Neural crest cell (in vitro differentiated cells): Measurements from ENCODE around the gene MCM5. TPM values are rescaled to one million over a fixed set of nuclear protein-coding genes. Genes with fewer than 3 reads are reported as not detected.
A peak's percentile ranks its signal among the peaks of the same experiment; 100 is the strongest.

ENCODE experiments used
- DNase-seq: peaks from one replicate; pipeline ENCODE4 v3.0.0; 2021; ENCODE audit warnings: low read depth, mixed read lengths, low spot score
- H3K27ac Mint-ChIP-seq: one replicate; pipeline ENCODE4 v1.8.0; 2021; ENCODE audit warnings: mild to moderate bottlenecking, mixed read lengths; ENCODE audit not compliant: unreplicated experiment
- H3K27me3 Mint-ChIP-seq: 2 replicates; pipeline ENCODE4 v1.8.0; 2021; ENCODE audit warnings: low read depth, mild to moderate bottlenecking, mixed read lengths
- H3K36me3 Mint-ChIP-seq: 2 replicates; pipeline ENCODE4 v1.8.0; 2021; ENCODE audit warnings: low read depth, mild to moderate bottlenecking, mixed read lengths
- H3K4me1 Mint-ChIP-seq: 2 replicates; pipeline ENCODE4 v1.8.0; 2021; ENCODE audit warnings: mixed read lengths
- H3K4me3 Mint-ChIP-seq: one replicate; pipeline ENCODE4 v1.8.0; 2021; ENCODE audit warnings: mild to moderate bottlenecking, mixed read lengths
- H3K9me3 Mint-ChIP-seq: 2 replicates; pipeline ENCODE4 v1.8.0; 2021; ENCODE audit warnings: mixed read lengths
- total RNA-seq: library from RNA; stranded (reverse); gene quantifications from 2 replicates; pipeline ENCODE4 v1.2.1, GENCODE V29; 2021
- TF ChIP-seq, protein P1 (sequence below): fragments of 200-600 bp; sonication (generic); conservative IDR thresholded peaks from 2 replicates; pipeline ENCODE4 v1.5.0; 2021; ENCODE audit warnings: antibody characterized with exemption, mild to moderate bottlenecking

The MCM5 gene
- total RNA-seq, 1 donor from 2014 or later = 187 TPM

DNA sequence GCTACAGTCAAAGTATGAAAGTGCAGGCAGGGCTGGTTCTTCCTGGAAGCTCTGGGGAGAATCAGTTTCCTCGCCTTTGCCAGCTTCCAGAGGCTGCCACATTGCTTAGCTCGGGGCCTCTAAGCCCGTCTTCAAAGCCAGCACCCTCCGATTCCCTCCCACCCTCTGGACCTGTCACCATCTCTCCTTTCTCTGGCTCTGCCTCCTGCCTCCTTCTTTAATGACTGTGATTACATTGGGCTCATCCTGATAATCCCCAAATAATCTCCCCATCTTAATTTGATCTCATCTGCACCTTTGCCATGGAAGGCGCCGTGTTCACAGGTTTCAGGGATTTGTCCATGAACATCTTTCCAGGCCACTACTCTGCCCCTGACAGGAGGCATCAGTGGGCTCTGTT is 42.5 kb downstream of the MCM5 start:
- H3K36me3 Mint-ChIP-seq = peaks cover 13% of the 10 kb centered on the region
- H3K27ac Mint-ChIP-seq = no peak overlapping the region
- TF ChIP-seq, protein P1, sequence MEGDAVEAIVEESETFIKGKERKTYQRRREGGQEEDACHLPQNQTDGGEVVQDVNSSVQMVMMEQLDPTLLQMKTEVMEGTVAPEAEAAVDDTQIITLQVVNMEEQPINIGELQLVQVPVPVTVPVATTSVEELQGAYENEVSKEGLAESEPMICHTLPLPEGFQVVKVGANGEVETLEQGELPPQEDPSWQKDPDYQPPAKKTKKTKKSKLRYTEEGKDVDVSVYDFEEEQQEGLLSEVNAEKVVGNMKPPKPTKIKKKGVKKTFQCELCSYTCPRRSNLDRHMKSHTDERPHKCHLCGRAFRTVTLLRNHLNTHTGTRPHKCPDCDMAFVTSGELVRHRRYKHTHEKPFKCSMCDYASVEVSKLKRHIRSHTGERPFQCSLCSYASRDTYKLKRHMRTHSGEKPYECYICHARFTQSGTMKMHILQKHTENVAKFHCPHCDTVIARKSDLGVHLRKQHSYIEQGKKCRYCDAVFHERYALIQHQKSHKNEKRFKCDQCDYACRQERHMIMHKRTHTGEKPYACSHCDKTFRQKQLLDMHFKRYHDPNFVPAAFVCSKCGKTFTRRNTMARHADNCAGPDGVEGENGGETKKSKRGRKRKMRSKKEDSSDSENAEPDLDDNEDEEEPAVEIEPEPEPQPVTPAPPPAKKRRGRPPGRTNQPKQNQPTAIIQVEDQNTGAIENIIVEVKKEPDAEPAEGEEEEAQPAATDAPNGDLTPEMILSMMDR = no peak
- no peak for DNase-seq
- no peak overlapping the region for H3K4me3 Mint-ChIP-seq
- peaks cover 11% of the 10 kb centered on the region for H3K9me3 Mint-ChIP-seq
- H3K27me3 Mint-ChIP-seq = no peaks in the 10 kb centered on the region
- peaks cover 13% of the 10 kb centered on the region for H3K4me1 Mint-ChIP-seq

DNA sequence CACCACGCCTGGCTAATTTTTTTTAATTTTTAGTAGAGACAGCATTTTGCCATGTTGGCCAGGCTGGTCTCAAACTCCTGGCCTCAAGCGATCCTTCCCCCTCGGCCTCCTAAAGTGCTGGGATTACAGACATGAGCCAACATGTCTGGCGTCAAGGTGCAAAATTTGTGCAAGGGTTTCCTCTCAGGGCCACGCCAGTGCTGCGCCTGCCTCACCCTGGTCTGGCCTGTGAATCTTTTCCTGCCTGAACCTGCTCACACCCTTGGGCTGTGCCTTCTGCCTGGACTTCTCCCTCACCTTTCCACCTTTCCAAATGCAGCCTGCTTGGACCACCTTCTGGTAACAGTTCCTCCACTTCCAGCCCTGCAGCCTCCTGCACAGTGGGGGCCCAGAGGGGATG is 43.4 kb downstream of the MCM5 start:
- no peak for DNase-seq
- H3K4me3 Mint-ChIP-seq = no peak overlapping the region
- no peak overlapping the region for H3K27ac Mint-ChIP-seq
- TF ChIP-seq, protein P1 = no peak
- H3K36me3 Mint-ChIP-seq = peaks cover 9% of the 10 kb centered on the region
- no peaks in the 10 kb centered on the region for H3K27me3 Mint-ChIP-seq
- peaks cover 8% of the 10 kb centered on the region for H3K9me3 Mint-ChIP-seq
- H3K4me1 Mint-ChIP-seq = peaks cover 12% of the 10 kb centered on the region

DNA sequence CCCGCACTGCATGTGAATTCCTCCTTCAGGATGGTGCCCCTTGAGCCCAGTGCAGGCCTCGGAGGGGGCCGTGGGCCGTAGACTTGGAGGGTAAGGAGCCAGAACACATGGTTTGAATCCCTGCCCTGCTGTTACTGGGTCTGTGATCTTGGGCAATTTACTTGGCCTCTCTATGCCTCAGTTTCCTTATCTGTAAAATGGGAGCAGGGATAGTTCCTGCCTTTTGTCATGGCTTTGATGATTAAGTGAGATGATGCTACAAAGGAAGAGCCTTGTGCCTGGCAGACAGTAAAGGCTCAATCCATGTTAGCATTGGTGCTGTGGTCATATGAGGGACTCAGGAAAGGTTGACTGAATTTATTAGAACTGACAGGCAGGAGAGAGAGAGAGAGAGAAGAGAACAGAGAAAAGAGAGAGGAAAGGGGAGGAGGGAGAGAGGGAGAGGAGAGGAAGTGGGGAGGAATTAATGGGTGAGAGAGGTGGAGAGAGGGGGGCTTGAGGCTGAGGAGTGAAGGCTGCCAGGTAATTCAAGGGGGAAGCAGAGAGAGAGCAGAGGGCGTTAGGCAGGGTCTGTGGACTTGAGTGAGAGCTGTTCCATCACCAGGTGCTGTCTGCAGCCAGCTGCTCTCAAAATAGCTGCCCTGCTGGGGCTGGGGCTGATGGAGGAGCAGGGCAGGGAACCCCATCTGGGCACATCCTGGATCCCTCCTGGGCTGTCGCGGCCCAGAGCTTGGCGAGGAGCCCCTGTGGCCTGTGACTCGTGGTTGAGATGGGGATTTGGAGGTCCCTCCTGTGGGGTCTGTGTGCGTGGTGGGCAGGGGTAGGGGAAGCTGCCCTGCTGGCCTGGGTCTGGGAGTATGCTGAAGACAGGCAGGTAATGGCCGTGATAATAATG is 44.1 kb downstream of the MCM5 start:
- H3K27me3 Mint-ChIP-seq = no peaks in the 10 kb centered on the region
- TF ChIP-seq, protein P1 = no peak
- no peak overlapping the region for H3K4me3 Mint-ChIP-seq

DNA sequence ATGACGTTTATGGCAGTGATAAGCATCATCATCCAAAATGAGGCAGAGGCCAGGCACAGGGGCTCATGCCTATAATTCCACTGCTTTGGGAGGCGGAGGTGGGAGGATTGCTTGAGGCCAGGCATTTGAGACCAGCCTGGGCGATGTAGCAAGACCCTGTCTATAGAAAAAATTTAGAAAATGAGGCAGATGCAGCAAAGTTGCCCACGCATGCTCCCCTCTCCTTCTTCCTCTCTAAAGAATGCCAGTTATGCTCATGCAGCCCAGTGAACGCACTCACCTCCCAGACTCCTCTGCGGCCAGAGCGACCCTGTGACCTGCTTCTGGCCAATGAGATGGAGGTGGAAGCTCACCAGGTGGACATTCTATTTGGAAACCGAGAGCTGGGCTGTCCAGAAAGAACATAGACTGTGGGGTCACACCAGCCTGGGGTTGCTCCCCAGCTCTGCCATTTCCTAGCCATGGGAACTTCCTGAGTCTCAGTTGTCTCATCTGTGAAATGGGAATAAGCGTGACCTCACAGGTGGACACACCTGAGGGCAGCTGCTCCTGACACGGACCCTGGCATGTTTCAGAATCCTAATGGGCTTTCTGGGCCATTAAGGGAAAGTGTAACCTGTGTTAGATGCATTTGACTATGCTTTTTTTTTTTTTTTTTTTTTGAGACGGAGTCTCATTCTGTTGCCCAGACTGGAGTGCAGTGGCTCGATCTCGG is 44.9 kb downstream of the MCM5 start:
- no peaks in the 10 kb centered on the region for H3K36me3 Mint-ChIP-seq
- no peak overlapping the region for H3K4me3 Mint-ChIP-seq
- peaks cover 5% of the 10 kb centered on the region for H3K4me1 Mint-ChIP-seq
- TF ChIP-seq, protein P1 = no peak
- H3K27ac Mint-ChIP-seq = no peak overlapping the region
- H3K27me3 Mint-ChIP-seq = no peaks in the 10 kb centered on the region
- no peak for DNase-seq
- no peaks in the 10 kb centered on the region for H3K9me3 Mint-ChIP-seq

More for the DNA sequence above, 44.1 kb downstream of the MCM5 start:
- H3K9me3 Mint-ChIP-seq = peaks cover under 1% of the 10 kb centered on the region
- DNase-seq = no peak
- H3K4me1 Mint-ChIP-seq = peaks cover 5% of the 10 kb centered on the region
- H3K36me3 Mint-ChIP-seq = peaks cover 2% of the 10 kb centered on the region
- no peak overlapping the region for H3K27ac Mint-ChIP-seq

DNA sequence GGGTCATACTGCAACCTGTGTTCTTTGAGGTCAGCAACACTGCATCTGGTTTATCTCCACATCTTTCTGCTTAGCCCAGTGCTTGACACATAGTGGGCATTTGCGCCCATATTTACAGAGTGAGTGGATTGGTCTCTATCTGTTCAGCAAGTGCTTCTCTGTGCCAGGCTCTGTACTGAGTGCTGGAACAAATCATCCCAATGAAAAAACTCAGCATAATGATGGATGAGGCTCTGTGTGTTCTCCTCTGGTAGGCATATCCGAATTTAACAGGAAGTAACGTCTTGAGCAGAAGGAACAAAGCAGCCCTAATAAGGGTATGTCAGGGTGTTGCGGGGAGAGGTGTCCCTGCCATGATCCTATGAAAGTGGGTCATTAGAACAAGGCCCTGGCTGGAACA is 46.0 kb downstream of the MCM5 start:
- no peak overlapping the region for H3K4me3 Mint-ChIP-seq

More for the DNA sequence above, 46.0 kb downstream of the MCM5 start:
- TF ChIP-seq, protein P1 = no peak
- Mint-ChIP-seq H3K4me1 (peaks cover 8% of the 10 kb centered on the region), H3K36me3 (peaks cover 3% of the 10 kb centered on the region), H3K9me3 (no peaks in the 10 kb centered on the region), H3K27ac (peak overlapping the region; percentile 50), H3K27me3 (no peaks in the 10 kb centered on the region)
- no peak for DNase-seq
